ENCODE results near the gene MAN1A1. TPM values are rescaled to one million over a fixed set of nuclear protein-coding genes. Genes with fewer than 3 reads are reported as not detected.

Gene MAN1A1
- polyA plus RNA-seq, 1 donor from 2014 or later: 4.6 TPM

DNA sequence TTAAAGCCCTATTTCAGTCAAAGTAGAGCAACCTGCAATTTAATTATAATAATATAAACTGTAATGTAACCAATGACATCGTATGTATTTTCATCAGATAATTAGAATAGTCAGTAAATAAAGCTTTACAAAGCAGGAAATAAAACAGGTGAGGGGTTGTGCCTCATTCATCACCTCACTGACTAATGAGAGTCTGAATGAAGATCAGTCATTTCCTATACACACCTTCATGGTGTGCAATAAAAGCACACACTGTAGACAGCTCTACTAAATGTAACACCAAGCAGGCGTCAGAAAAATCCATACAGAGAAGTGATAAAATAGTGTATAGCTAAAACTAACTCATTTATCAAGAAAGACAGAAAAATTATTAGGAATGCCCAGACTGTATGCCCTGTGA, 105.9 kb downstream of the MAN1A1 start:
- H3K27ac ChIP-seq (ENCODE audit: low read length): no peak overlapping the region
- H3K79me2 ChIP-seq (replicated peaks; ENCODE audit: insufficient read depth, low read length): no peaks in the 10 kb centered on the region
- no peak overlapping the region for H3K4me2 ChIP-seq (ENCODE audit: low read length)
- H3K36me3 ChIP-seq (ENCODE audit: insufficient read depth, low read length): no peaks in the 10 kb centered on the region
- H3K9me2 ChIP-seq (ENCODE audit: insufficient read depth, low read length): no peaks in the 10 kb centered on the region
- H3K9me3 ChIP-seq (ENCODE audit: low read length): no peaks in the 10 kb centered on the region
- no peak overlapping the region for H3K9ac ChIP-seq (ENCODE audit: low read length)
- no peaks in the 10 kb centered on the region for H3K27me3 ChIP-seq (ENCODE audit: insufficient read depth, low read depth, low read length)
- H2AFZ ChIP-seq (ENCODE audit: low read depth, low read length): no peak overlapping the region
- H3F3A ChIP-seq (ENCODE audit: insufficient read depth, low read length, poor library complexity, severe bottlenecking): no peaks in the 10 kb centered on the region
- H4K20me1 ChIP-seq (ENCODE audit: insufficient read depth): no peaks in the 10 kb centered on the region
- no peak overlapping the region for H3K4me3 ChIP-seq (ENCODE audit: low read length)
- TF ChIP-seq POLR2AphosphoS5 (IDR thresholded peaks at IDR 0.05) (no peak), EZH2 (IDR thresholded peaks at IDR 0.05; ENCODE audit: borderline replicate concordance, insufficient read depth, low read length, poor library complexity, severe bottlenecking) (no peak), EP300 (conservative IDR thresholded peaks at IDR 0.05; ENCODE audit: poor library complexity, severe bottlenecking) (no peak), RAD21 (conservative IDR thresholded peaks at IDR 0.05) (no peak), SMC3 (conservative IDR thresholded peaks at IDR 0.05; ENCODE audit: poor library complexity) (no peak), TAF1 (IDR thresholded peaks at IDR 0.05; ENCODE audit: low read depth) (no peak), MXI1 (conservative IDR thresholded peaks at IDR 0.05; ENCODE audit: poor library complexity, severe bottlenecking) (no peak)
- TF ChIP-seq, protein P1, sequence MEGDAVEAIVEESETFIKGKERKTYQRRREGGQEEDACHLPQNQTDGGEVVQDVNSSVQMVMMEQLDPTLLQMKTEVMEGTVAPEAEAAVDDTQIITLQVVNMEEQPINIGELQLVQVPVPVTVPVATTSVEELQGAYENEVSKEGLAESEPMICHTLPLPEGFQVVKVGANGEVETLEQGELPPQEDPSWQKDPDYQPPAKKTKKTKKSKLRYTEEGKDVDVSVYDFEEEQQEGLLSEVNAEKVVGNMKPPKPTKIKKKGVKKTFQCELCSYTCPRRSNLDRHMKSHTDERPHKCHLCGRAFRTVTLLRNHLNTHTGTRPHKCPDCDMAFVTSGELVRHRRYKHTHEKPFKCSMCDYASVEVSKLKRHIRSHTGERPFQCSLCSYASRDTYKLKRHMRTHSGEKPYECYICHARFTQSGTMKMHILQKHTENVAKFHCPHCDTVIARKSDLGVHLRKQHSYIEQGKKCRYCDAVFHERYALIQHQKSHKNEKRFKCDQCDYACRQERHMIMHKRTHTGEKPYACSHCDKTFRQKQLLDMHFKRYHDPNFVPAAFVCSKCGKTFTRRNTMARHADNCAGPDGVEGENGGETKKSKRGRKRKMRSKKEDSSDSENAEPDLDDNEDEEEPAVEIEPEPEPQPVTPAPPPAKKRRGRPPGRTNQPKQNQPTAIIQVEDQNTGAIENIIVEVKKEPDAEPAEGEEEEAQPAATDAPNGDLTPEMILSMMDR (IDR thresholded peaks at IDR 0.05; ENCODE audit: poor library complexity, severe bottlenecking): no peak
- TF ChIP-seq, protein P2, sequence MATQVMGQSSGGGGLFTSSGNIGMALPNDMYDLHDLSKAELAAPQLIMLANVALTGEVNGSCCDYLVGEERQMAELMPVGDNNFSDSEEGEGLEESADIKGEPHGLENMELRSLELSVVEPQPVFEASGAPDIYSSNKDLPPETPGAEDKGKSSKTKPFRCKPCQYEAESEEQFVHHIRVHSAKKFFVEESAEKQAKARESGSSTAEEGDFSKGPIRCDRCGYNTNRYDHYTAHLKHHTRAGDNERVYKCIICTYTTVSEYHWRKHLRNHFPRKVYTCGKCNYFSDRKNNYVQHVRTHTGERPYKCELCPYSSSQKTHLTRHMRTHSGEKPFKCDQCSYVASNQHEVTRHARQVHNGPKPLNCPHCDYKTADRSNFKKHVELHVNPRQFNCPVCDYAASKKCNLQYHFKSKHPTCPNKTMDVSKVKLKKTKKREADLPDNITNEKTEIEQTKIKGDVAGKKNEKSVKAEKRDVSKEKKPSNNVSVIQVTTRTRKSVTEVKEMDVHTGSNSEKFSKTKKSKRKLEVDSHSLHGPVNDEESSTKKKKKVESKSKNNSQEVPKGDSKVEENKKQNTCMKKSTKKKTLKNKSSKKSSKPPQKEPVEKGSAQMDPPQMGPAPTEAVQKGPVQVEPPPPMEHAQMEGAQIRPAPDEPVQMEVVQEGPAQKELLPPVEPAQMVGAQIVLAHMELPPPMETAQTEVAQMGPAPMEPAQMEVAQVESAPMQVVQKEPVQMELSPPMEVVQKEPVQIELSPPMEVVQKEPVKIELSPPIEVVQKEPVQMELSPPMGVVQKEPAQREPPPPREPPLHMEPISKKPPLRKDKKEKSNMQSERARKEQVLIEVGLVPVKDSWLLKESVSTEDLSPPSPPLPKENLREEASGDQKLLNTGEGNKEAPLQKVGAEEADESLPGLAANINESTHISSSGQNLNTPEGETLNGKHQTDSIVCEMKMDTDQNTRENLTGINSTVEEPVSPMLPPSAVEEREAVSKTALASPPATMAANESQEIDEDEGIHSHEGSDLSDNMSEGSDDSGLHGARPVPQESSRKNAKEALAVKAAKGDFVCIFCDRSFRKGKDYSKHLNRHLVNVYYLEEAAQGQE (IDR thresholded peaks at IDR 0.05; ENCODE audit: borderline replicate concordance): no peak

DNA sequence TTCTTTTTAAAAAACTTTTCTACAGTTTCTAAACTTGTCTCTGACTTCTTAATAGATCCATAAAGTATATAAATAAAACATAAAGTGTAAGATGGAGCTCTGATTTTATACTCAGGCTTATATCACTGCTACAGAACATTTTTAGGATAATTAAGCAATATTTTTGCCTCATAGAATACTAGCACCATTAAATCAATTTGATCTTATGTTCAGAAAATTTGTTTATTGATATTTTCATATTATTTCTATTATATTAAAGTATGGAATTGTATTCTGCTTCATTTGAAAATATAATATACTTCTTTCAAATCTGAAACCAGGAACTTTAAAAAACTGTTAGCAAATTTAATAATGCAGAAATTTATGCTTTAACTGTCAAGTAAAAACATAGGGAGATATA, 106.5 kb downstream of the MAN1A1 start:
- Histone ChIP-seq H3K27ac (ENCODE audit: low read length) (no peak overlapping the region), H4K20me1 (ENCODE audit: insufficient read depth) (no peaks in the 10 kb centered on the region), H3K4me3 (ENCODE audit: low read length) (no peak overlapping the region), H3K79me2 (replicated peaks; ENCODE audit: insufficient read depth, low read length) (no peaks in the 10 kb centered on the region), H3K36me3 (ENCODE audit: insufficient read depth, low read length) (no peaks in the 10 kb centered on the region), H3K9ac (ENCODE audit: low read length) (no peak overlapping the region), H3K9me2 (ENCODE audit: insufficient read depth, low read length) (no peaks in the 10 kb centered on the region), H3F3A (ENCODE audit: insufficient read depth, low read length, poor library complexity, severe bottlenecking) (no peaks in the 10 kb centered on the region), H3K9me3 (ENCODE audit: low read length) (no peaks in the 10 kb centered on the region), H3K4me2 (ENCODE audit: low read length) (no peak overlapping the region), H2AFZ (ENCODE audit: low read depth, low read length) (no peak overlapping the region), H3K27me3 (ENCODE audit: insufficient read depth, low read depth, low read length) (no peaks in the 10 kb centered on the region)
- TF ChIP-seq EP300 (conservative IDR thresholded peaks at IDR 0.05; ENCODE audit: poor library complexity, severe bottlenecking) (no peak), SMC3 (conservative IDR thresholded peaks at IDR 0.05; ENCODE audit: poor library complexity) (no peak), RAD21 (conservative IDR thresholded peaks at IDR 0.05) (no peak), TAF1 (IDR thresholded peaks at IDR 0.05; ENCODE audit: low read depth) (no peak), MXI1 (conservative IDR thresholded peaks at IDR 0.05; ENCODE audit: poor library complexity, severe bottlenecking) (no peak), POLR2AphosphoS5 (IDR thresholded peaks at IDR 0.05) (no peak), EZH2 (IDR thresholded peaks at IDR 0.05; ENCODE audit: borderline replicate concordance, insufficient read depth, low read length, poor library complexity, severe bottlenecking) (no peak)
- TF ChIP-seq, protein P1 (IDR thresholded peaks at IDR 0.05; ENCODE audit: poor library complexity, severe bottlenecking): no peak
- TF ChIP-seq, protein P2 (IDR thresholded peaks at IDR 0.05; ENCODE audit: borderline replicate concordance): no peak

Data from neural cell (in vitro differentiated cells).